Head of caudate nucleus (tissue), 42 donors: Measurements from ENCODE around the gene TMEM163.
A peak's percentile ranks its signal among the peaks of the same experiment; 100 is the strongest.
"Not testable (repeated sequence)": the region's sequence is repeated elsewhere in the genome, so short reads cannot be mapped to it uniquely, and the experiment has no call there.

ENCODE experiments used
- DNase-seq, 42 donors: peaks; one replicate each; pipeline versions ENCODE4 v3.0.0 to v3.0.0-alpha.2; 2020 to 2021; ENCODE audit warnings: mixed read lengths in 7 of 42
- intact Hi-C: fragments of 100-400 bp; cut with DNase I; formaldehyde crosslinking; loops from one replicate; pipeline ENCODE4 v1.15.0; 2022

TMEM163 gene

GRCh38 chr2:134508391-134508790 is 210.4 kb downstream of the TMEM163 start:
- DNase-seq, result no peak
- intact Hi-C loops, result no loop called here

DNA sequence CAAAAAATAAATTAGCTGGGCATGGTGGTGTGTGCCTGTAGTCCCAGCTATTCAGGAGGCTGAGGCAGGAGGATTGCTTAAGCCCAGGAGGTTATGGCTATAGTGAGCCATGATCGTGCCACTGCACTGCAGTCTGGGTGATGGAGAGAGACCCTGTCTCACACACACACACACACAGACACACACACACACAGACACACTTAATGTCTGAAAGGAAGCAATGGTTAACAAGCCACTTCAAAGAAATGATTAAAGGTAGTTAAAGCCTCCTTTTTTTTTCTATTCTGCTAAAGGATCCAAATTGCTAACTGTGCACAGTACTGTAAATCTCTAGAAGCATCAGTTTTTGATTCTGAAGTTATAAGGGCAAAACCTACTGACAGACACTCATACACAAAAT is 211.1 kb downstream of the TMEM163 start:
- DNase-seq, result no peak
- intact Hi-C loops, result no loop called here

DNA sequence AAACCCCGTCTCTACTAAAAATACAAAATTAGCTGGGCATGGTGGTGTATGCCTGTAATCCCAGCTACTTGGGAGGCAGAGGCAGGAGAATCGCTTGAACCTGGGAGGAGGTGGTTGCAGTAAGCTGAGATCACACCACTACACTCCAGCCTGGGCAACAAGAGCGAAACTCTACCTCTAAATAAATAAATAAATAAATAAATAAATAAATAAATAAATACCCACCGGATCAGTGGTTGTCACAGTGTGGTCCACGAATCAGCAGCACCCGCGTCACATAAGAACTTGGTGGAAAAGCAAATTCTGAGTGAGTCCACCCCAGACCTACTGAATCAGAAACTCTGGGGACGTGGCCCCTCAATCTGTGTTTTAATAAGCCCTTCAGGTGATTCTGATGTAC is 211.6 kb downstream of the TMEM163 start:
- intact Hi-C loops, DNase-seq: not testable (repeated sequence)

- intact Hi-C loops, result no loop called here
These were observed 213.4 kb downstream of the TMEM163 start for GRCh38 chr2:134505446-134505845.

GRCh38 chr2:134504586-134505336 is 214.0 kb downstream of the TMEM163 start:
- intact Hi-C loops, result no loop called here
- DNase-seq, result no peak

More at GRCh38 chr2:134505446-134505845, 213.4 kb downstream of the TMEM163 start:
- DNase-seq, result no peak

- intact Hi-C loops, result no loop called here
- DNase-seq, result no peak
These were observed 216.7 kb downstream of the TMEM163 start for GRCh38 chr2:134502104-134502503.

- no peak for DNase-seq
- intact Hi-C loops, result no loop called here
These were observed 217.2 kb downstream of the TMEM163 start for GRCh38 chr2:134501476-134502091.

DNA sequence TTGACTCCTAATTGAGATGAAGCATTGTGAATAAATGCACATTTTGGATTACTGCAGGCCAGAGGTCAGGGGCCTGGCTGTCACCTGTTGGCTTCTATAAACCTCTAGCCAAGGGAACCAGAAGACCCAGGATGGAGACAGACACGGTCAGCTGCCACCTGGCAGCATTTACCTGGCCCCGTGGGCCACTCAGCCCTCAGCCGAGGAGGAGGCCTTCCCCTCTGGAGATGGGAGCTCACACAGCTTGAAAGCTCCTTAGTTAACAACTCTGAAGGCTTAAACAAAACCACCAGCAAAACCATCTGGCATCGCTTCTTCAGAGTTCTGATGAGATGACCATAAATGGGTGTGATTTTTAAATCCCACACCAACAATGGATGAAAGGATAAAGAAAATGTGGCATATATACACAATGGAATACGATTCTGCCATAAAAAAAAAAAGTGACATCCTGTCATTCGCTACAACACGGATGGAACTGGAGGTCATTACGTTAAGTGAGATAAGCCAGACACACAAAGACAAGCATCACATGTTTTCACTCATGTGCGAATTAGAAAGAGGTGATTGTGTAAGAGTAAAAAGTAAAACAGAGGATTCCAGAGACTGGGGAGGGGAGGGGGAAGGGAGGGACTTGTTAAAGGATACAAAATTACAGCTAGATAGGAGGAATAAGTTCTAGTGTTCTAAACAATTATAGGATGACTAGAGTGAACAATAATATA is 218.4 kb downstream of the TMEM163 start:
- intact Hi-C loops, result no loop called here
- DNase-seq, result no peak

- intact Hi-C loops, result no loop called here
- DNase-seq, result no peak
These were observed 219.4 kb downstream of the TMEM163 start for GRCh38 chr2:134499307-134499926.

GRCh38 chr2:134498654-134499053 is 220.1 kb downstream of the TMEM163 start:
- DNase-seq, result peak in 1 of 42 donors; percentile 37
- intact Hi-C loops, result no loop called here

DNA sequence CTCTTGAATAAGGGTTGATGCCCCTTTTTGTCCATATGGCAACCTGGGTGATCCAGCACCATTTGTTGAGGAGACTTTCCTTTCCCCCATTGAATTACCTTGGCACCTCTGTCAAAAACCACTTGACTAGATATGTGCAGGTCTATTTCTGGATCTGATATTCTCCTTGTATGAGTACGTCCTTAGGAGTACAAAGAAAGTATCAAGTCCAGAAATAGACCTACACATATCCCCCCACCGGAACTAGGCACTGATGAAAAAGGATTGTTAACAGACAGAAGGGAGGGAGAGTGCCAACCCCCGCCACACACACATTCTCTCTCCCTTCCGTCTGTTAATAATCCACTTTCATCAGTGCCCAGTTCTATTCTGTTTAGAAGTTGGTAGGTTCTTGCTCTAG is 225.0 kb downstream of the TMEM163 start:
- intact Hi-C loops, result no loop called here
- peak in 1 of 42 donors; percentile 1 for DNase-seq

GRCh38 chr2:134491771-134492441 is 226.9 kb downstream of the TMEM163 start:
- intact Hi-C loops, result no loop called here
- peak in 7 of 42 donors; percentile 7 to 40 (median 16) for DNase-seq

DNA sequence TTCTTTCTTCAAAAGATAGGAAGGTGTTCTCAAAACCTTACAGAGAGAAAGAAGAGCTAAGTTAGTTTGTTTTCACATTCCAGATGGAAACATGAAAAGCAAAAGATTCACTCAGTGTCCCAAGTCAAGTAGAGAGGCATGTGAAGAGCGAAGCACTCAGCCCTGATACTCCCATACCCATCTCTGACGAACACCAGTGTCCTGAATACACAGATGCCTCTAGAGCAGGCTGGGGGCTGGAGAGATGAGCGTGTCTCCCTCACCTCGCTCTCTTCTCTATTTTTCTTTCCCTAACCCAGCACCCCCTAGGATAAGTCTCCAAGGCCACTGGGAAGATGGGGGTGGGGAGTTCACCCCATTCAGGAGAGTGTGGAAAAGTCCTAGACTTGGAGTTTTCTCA is 227.8 kb downstream of the TMEM163 start:
- intact Hi-C loops, result no loop called here
- DNase-seq, result peak in 2 of 42 donors; percentile 19 to 20

DNA sequence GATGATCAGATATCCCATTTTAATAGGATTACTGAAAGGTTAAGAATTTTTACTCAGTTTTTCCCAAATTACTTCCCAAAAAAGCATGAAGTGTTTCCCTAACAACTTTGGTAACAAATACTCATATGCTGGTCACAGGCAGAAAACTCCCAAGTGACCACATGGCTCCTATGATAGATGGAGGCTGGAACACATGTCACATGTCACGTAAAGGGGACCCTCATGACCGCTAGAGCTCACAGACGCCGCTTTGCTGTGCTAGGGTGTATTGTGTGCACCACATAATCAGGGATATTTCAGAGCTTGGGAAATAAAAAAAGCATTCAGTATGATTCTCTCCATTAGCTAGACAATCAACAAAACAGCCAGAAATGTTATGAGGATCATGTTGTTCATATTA is 228.2 kb downstream of the TMEM163 start:
- intact Hi-C loops, result no loop called here
- DNase-seq, result peak in 2 of 42 donors; percentile 7 to 21

GRCh38 chr2:134489732-134490384 is 228.9 kb downstream of the TMEM163 start:
- intact Hi-C loops, result no loop called here
- DNase-seq, result no peak

GRCh38 chr2:134482766-134483340 is 235.9 kb downstream of the TMEM163 start:
- intact Hi-C loops, result no loop called here
- DNase-seq, result peak in 2 of 42 donors; percentile 21 to 25

- DNase-seq, result peak in 2 of 42 donors; percentile 4 to 13
- intact Hi-C loops, result no loop called here
These were observed 236.6 kb downstream of the TMEM163 start for GRCh38 chr2:134482131-134482723.
